Ovary (tissue), 3 donors: Measurements from ENCODE around the gene SNX8.

Experiments
- POLR2A ChIP-seq: fragments of 450-650 bp; IDR thresholded peaks from one replicate; pipeline ENCODE4 v1.6.1; 2017; ENCODE audit warnings: antibody characterized with exemption, mild to moderate bottlenecking, moderate library complexity
- TF ChIP-seq, protein P1 (sequence below), 3 donors: fragments of 450-650 bp in 2 of 3; fragments of 200-600 bp in 1 of 3; IDR thresholded peaks; one replicate each; pipeline versions ENCODE4 v1.5.1 to v1.8.0; 2016 to 2022; ENCODE audit warnings: antibody characterized with exemption in 3 of 3, mild to moderate bottlenecking in 1 of 3
- donor health status: DM: no; HTN: no; CAD: no.

DNA sequence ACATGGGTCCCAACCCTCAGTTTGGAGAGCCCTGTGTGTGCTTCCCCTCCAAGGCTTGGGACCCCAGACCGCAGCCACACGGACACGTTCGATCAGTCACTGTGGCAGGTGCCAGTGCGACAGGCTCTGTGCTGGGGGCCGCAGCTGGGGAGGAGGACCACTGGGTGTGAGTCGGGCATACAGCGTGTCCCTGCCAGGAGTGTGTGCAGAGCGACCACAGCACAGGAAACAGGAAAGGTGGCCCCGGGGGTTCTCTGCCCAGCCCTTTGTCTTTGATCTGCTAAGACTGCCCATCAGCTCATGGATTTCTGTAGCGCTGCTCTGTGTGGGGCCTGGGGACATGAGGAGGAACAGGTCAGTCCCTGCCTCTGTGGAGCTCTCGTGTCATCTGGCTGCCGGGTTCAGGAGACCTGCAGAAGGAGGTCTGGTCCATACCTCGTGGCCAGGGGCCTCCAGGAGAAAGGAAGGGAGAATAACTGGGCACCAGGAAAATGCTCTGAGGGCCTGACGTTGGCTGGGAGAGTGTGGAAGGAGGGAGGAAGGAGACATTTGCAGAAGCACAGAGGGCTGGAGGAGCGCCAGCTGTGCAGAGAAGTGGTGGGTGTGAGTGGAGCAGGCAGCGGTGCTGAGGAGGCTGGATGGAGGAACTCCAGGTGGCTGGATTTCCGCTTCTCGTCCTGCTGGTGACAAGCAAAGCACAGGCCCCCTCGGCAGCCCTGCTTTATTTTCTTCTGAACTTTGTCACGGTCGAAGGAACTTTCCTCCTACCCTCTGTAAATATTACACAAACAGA lies 68.2 kb downstream of the SNX8 start:
- TF ChIP-seq, protein P1, sequence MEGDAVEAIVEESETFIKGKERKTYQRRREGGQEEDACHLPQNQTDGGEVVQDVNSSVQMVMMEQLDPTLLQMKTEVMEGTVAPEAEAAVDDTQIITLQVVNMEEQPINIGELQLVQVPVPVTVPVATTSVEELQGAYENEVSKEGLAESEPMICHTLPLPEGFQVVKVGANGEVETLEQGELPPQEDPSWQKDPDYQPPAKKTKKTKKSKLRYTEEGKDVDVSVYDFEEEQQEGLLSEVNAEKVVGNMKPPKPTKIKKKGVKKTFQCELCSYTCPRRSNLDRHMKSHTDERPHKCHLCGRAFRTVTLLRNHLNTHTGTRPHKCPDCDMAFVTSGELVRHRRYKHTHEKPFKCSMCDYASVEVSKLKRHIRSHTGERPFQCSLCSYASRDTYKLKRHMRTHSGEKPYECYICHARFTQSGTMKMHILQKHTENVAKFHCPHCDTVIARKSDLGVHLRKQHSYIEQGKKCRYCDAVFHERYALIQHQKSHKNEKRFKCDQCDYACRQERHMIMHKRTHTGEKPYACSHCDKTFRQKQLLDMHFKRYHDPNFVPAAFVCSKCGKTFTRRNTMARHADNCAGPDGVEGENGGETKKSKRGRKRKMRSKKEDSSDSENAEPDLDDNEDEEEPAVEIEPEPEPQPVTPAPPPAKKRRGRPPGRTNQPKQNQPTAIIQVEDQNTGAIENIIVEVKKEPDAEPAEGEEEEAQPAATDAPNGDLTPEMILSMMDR (IDR thresholded peaks at IDR 0.05): no peak
- no peak for TF ChIP-seq POLR2A
